Endothelial cell of umbilical vein (primary cell): Measurements from ENCODE around the gene SYT2. TPM values are rescaled to one million over a fixed set of nuclear protein-coding genes. Genes with fewer than 3 reads are reported as not detected.

ENCODE experiments used
- BruUV-seq: library from RNA; stranded (reverse); fragments of 400-500 nt; replicated peaks from 2 replicates; lab custom pipeline; 2021; lab: Mats Ljungman, UMichigan
- CTCF ChIA-PET: fragments of 300-600, 350-600 bp; sonication (Branson Sonifier 250); formaldehyde crosslinking; loops from one replicate; lab custom pipeline; 2021; ENCODE audit warnings: antibody characterized with exemption, inconsistent platforms; lab: Charles Lee
- POLR2A ChIA-PET: fragments of 300-600, 350-600 bp; sonication (Branson Sonifier 250); formaldehyde crosslinking; loops from one replicate; lab custom pipeline; 2021; ENCODE audit warnings: antibody characterized with exemption, inconsistent platforms; lab: Charles Lee
- DNase-seq: peaks from one replicate; pipeline ENCODE4 v3.0.0-alpha.2; 2011; ENCODE audit warnings: low read depth, low spot score
- FAIRE-seq: peaks from 2 replicates; lab custom pipeline; 2011; peaks lifted over from hg19 to GRCh38; lab: Jason Lieb, UNC
- H2AFZ ChIP-seq: 2 replicates; pipeline ENCODE4 v1.6.0; 2012; ENCODE audit warnings: low read depth, low read length, control low read depth, inconsistent platforms
- H3K27ac ChIP-seq: 2 replicates; pipeline ENCODE4 v1.5.1; 2011; ENCODE audit warnings: low read depth, mild to moderate bottlenecking, control low read depth, low read length, moderate library complexity; ENCODE audit not compliant: insufficient read depth
- H3K27me3 ChIP-seq, 2 experiments: 2 replicates each; pipeline versions ENCODE4 v1.6.0 to v1.6.1; 2011; ENCODE audit warnings: low read length in 2 of 2, mixed read lengths in 1 of 2; ENCODE audit not compliant: control insufficient read depth in 2 of 2, insufficient read depth in 2 of 2
- H3K36me3 ChIP-seq, 2 experiments: 2 replicates in 1 of 2; 3 replicates in 1 of 2; pipeline ENCODE4 v1.5.1; 2011; ENCODE audit warnings: low read length in 2 of 2, mild to moderate bottlenecking in 1 of 2, moderate library complexity in 1 of 2; ENCODE audit not compliant: control insufficient read depth in 2 of 2, insufficient read depth in 2 of 2; ENCODE audit errors: extremely low read depth in 1 of 2
- H3K4me1 ChIP-seq: 3 replicates; pipeline ENCODE4 v1.5.1; 2011; ENCODE audit warnings: mild to moderate bottlenecking, low read length; ENCODE audit not compliant: control insufficient read depth, insufficient read depth; ENCODE audit errors: extremely low read depth
- H3K4me2 ChIP-seq: 2 replicates; pipeline ENCODE4 v1.6.1; 2011; ENCODE audit warnings: low read length, control low read depth, mixed read lengths; ENCODE audit not compliant: insufficient read depth
- H3K4me3 ChIP-seq, 3 experiments: fragments of 200-600 bp in 1 of 3; sonication (generic), shearing (Covaris generic) in 1 of 3; replicated peaks in 1 of 3; 2 replicates each; pipeline ENCODE4 v1.5.1; 2011 to 2016; ENCODE audit warnings: control low read depth in 3 of 3, low read length in 3 of 3, mild to moderate bottlenecking in 2 of 3, inconsistent platforms in 1 of 3, low read depth in 1 of 3, moderate library complexity in 1 of 3; ENCODE audit not compliant: insufficient read depth in 1 of 3
- H3K79me2 ChIP-seq: 2 replicates; pipeline ENCODE4 v1.6.0; 2012; ENCODE audit warnings: low read length, inconsistent platforms; ENCODE audit not compliant: control insufficient read depth, insufficient read depth
- H3K9ac ChIP-seq: replicated peaks from 2 replicates; pipeline ENCODE3; 2011; ENCODE audit warnings: low read length, control low read depth; ENCODE audit not compliant: insufficient read depth; ENCODE audit errors: extremely low read depth
- H3K9me1 ChIP-seq: replicated peaks from 3 replicates; pipeline ENCODE4 v1.6.0; 2011; ENCODE audit warnings: mild to moderate bottlenecking, low read length; ENCODE audit not compliant: control insufficient read depth, insufficient read depth; ENCODE audit errors: extremely low read depth
- H3K9me3 ChIP-seq: replicated peaks from 2 replicates; pipeline ENCODE4 v1.5.1; 2012; ENCODE audit warnings: low read length, inconsistent platforms; ENCODE audit not compliant: control insufficient read depth, insufficient read depth
- H4K20me1 ChIP-seq: replicated peaks from 2 replicates; pipeline ENCODE3; 2011; ENCODE audit warnings: mild to moderate bottlenecking, low read length; ENCODE audit not compliant: control insufficient read depth, insufficient read depth; ENCODE audit errors: extremely low read depth
- CTCF ChIP-seq, 2 donors: IDR thresholded peaks; 1 replicate in 1 of 2; 2 replicates in 1 of 2; pipeline ENCODE4 v1.5.1; 2011; ENCODE audit warnings: low read length in 2 of 2, mild to moderate bottlenecking in 2 of 2, moderate library complexity in 2 of 2, control low read depth in 1 of 2, inconsistent platforms in 1 of 2, low read depth in 1 of 2; ENCODE audit not compliant: insufficient read depth in 1 of 2; ENCODE audit errors: extremely low read depth in 1 of 2
- EZH2 ChIP-seq: IDR thresholded peaks from 2 replicates; pipeline ENCODE4 v1.6.1; 2012; ENCODE audit warnings: borderline replicate concordance, low read depth, mild to moderate bottlenecking, moderate library complexity, low read length, inconsistent platforms; ENCODE audit not compliant: severe bottlenecking
- FOS ChIP-seq: IDR thresholded peaks from 2 replicates; pipeline ENCODE4 v1.6.1; 2011; ENCODE audit warnings: mild to moderate bottlenecking, low read length, moderate library complexity, borderline replicate concordance; ENCODE audit not compliant: insufficient read depth
- GATA2 ChIP-seq: IDR thresholded peaks from 2 replicates; pipeline ENCODE4 v1.7.0; 2011; ENCODE audit warnings: low read depth, mild to moderate bottlenecking, moderate library complexity, mixed read lengths, low read length; ENCODE audit not compliant: insufficient read length, insufficient read depth
- JUN ChIP-seq: IDR thresholded peaks from 2 replicates; pipeline ENCODE4 v1.6.1; 2011; ENCODE audit warnings: borderline replicate concordance, low read depth; ENCODE audit not compliant: insufficient read length, insufficient read depth
- MYC ChIP-seq: IDR thresholded peaks from one replicate; pipeline ENCODE4 v1.6.1; 2011; ENCODE audit warnings: mild to moderate bottlenecking, low read depth, low read length
- POLR2A ChIP-seq: IDR thresholded peaks from 2 replicates; pipeline ENCODE4 v1.6.1; 2012; ENCODE audit warnings: low read depth, mild to moderate bottlenecking, control low read depth, low read length
- POLR2AphosphoS5 ChIP-seq: IDR thresholded peaks from 2 replicates; pipeline ENCODE4 v1.6.1; 2012; ENCODE audit warnings: low read depth, mild to moderate bottlenecking, control low read depth, low read length, moderate library complexity; ENCODE audit not compliant: insufficient read depth
- dilution Hi-C: fragments of 300-500 bp; cut with MboI; formaldehyde crosslinking; loops from one replicate; pipeline ENCODE4 v1.15.0; 2019; ENCODE audit warnings: low sequenced_read_pairs; ENCODE audit not compliant: extremely low pct_ligation_motif_present
- intact Hi-C: fragments of 100-400 bp; cut with micrococcal nuclease; formaldehyde crosslinking; loops from one replicate; pipeline ENCODE4 v1.10.0; 2022
- polyA plus RNA-seq, 4 experiments: library from polyadenylated mRNA; depleted of rRNA in 3 of 4; stranded (reverse) in 3 of 4; unstranded in 1 of 4; fragments of >200 nt; gene quantifications; 2 replicates each; pipeline versions ENCODE4 v1.2.1 to v1.2.3, GENCODE V29; 2011 to 2012; ENCODE audit warnings: missing spikeins in 1 of 4
- total RNA-seq: library from RNA; stranded (reverse); gene quantifications from 2 replicates; pipeline ENCODE4 v1.2.3, GENCODE V29; 2021
- TF ChIP-seq, protein P1 (sequence below): IDR thresholded peaks from 2 replicates; pipeline ENCODE4 v1.6.1; 2011; ENCODE audit not compliant: insufficient read depth, insufficient read length

The SYT2 gene
- total and polyA plus RNA-seq, 2 donors (not counting 3 experiments of a cell fraction or from before 2014, with no cell fraction given): not detected

- Histone ChIP-seq H3K4me2 (no peak overlapping the region), H3K9me3 (no peaks in the 10 kb centered on the region), H3K27ac (no peak overlapping the region), H3K27me3 (no peaks in the 10 kb centered on the region), H3K9ac (no peak overlapping the region), H3K4me3 (no peak overlapping the region), H3K9me1 (no peaks in the 10 kb centered on the region), H3K79me2 (no peaks in the 10 kb centered on the region), H3K4me1 (no peaks in the 10 kb centered on the region), H4K20me1 (no peaks in the 10 kb centered on the region), H3K36me3 (no peaks in the 10 kb centered on the region), H2AFZ (no peak overlapping the region)
- POLR2A ChIA-PET: no interaction called here
- FAIRE-seq (no peak), DNase-seq (no peak)
- CTCF ChIA-PET: interaction anchor here (0.8 to 3.6 kb wide), 7 partner anchors 9 to 158 kb away, joined by 3 to 15 read pairs (median 3); no protein-coding TSS in a partner anchor
- dilution Hi-C loops: no loop called here
- BruUV-seq: no TSS peak
- intact Hi-C loops: no loop called here
- no peak for TF ChIP-seq EZH2
- no peak for TF ChIP-seq MYC
- TF ChIP-seq FOS: no peak
- TF ChIP-seq POLR2A: no peak
- no peak for TF ChIP-seq CTCF (IDR thresholded peaks at IDR 0.05; ENCODE audit: extremely low read depth in 1 of 2, insufficient read depth in 1 of 2, low read depth in 1 of 2, low read length in 2 of 2)
- no peak for TF ChIP-seq POLR2AphosphoS5
- no peak for TF ChIP-seq GATA2
- no peak for TF ChIP-seq JUN
- TF ChIP-seq, protein P1, sequence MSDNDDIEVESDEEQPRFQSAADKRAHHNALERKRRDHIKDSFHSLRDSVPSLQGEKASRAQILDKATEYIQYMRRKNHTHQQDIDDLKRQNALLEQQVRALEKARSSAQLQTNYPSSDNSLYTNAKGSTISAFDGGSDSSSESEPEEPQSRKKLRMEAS: no peak
Measured at GRCh38 chr1:202562444-202563060, 147.7 kb downstream of the SYT2 start.
